T-cell (primary cell): ENCODE data around the gene ZNF784. TPM values are rescaled to one million over a fixed set of nuclear protein-coding genes. Genes with fewer than 3 reads are reported as not detected.

Experiments
- ATAC-seq, 4 experiments: fragments of 200-7000 bp in 3 of 4; fragments of 150-1000 bp in 1 of 4; cut with Tn5 transposase; replicated peaks in 1 of 4; 1 replicate in 3 of 4; 2 replicates in 1 of 4; pipeline ENCODE4 v1.10.0; 2021; ENCODE audit warnings: moderate library complexity in 3 of 4, mild to moderate bottlenecking in 2 of 4, moderate number of reproducible peaks in 1 of 4
- CTCF ChIA-PET, 2 donors: fragments of 300-600 bp; sonication (Branson Sonifier 250); formaldehyde crosslinking; loops; one replicate each; lab custom pipeline; 2022; ENCODE audit warnings: antibody characterized with exemption in 2 of 2; lab: Charles Lee
- POLR2A ChIA-PET, 2 donors: fragments of 300-600 bp; sonication (Branson Sonifier 250); formaldehyde crosslinking; loops; one replicate each; lab custom pipeline; 2022; ENCODE audit warnings: antibody characterized with exemption in 2 of 2; lab: Charles Lee
- DNase-seq, 35 experiments: peaks; one replicate each; pipeline versions ENCODE4 v3.0.0 to v3.0.0-alpha.2; 2013 to 2023
- H3K27ac ChIP-seq: one replicate; pipeline ENCODE4 v1.5.1; 2013; ENCODE audit warnings: low read length
- H3K27me3 ChIP-seq, 2 experiments: replicated peaks in 1 of 2; 1 replicate in 1 of 2; 2 replicates in 1 of 2; pipeline versions ENCODE4 v1.6.1 to v1.7.0; 2013; ENCODE audit warnings: low read length in 1 of 2, mixed read lengths in 1 of 2; ENCODE audit not compliant: control insufficient read depth in 2 of 2, insufficient read depth in 2 of 2; ENCODE audit errors: extremely low read depth in 1 of 2
- H3K36me3 ChIP-seq, 2 donors: 1 replicate in 1 of 2; 2 replicates in 1 of 2; pipeline versions ENCODE4 v1.6.1 to v1.7.0; 2013; ENCODE audit warnings: low read length in 1 of 2; ENCODE audit not compliant: control insufficient read depth in 2 of 2, insufficient read depth in 1 of 2; ENCODE audit errors: extremely low read depth in 1 of 2
- H3K4me1 ChIP-seq, 2 experiments: 1 replicate in 1 of 2; 2 replicates in 1 of 2; pipeline versions ENCODE4 v1.6.1 to v1.7.0; 2013; ENCODE audit warnings: low read length in 2 of 2, mixed read lengths in 1 of 2; ENCODE audit not compliant: insufficient read depth in 2 of 2, control insufficient read depth in 1 of 2; ENCODE audit errors: extremely low read depth in 1 of 2
- H3K4me3 ChIP-seq, 2 donors: 1 replicate in 1 of 2; 2 replicates in 1 of 2; pipeline versions ENCODE4 v1.5.1 to v1.7.0; 2013; ENCODE audit warnings: mild to moderate bottlenecking in 2 of 2, low read length in 1 of 2, moderate library complexity in 1 of 2; ENCODE audit not compliant: control insufficient read depth in 1 of 2; ENCODE audit errors: extremely low read depth in 1 of 2
- H3K9me3 ChIP-seq: 2 replicates; pipeline ENCODE4 v1.7.0; 2013
- H3K27ac Mint-ChIP-seq, 2 donors: one replicate each; pipeline ENCODE4 v1.8.0; 2020 to 2021; ENCODE audit warnings: mild to moderate bottlenecking in 2 of 2, mixed read lengths in 2 of 2
- H3K27me3 Mint-ChIP-seq, 2 donors: one replicate each; pipeline ENCODE4 v1.8.0; 2021 to 2022; ENCODE audit warnings: mixed read lengths in 2 of 2
- H3K36me3 Mint-ChIP-seq: one replicate; pipeline ENCODE4 v1.8.0; 2021; ENCODE audit warnings: mixed read lengths
- H3K4me1 Mint-ChIP-seq, 3 donors: one replicate each; pipeline ENCODE4 v1.8.0; 2020 to 2022; ENCODE audit warnings: mixed read lengths in 3 of 3, mild to moderate bottlenecking in 1 of 3
- H3K4me3 Mint-ChIP-seq, 3 donors: one replicate each; pipeline ENCODE4 v1.8.0; 2020 to 2022; ENCODE audit warnings: mild to moderate bottlenecking in 3 of 3, mixed read lengths in 3 of 3, moderate library complexity in 3 of 3
- H3K9me3 Mint-ChIP-seq, 3 donors: one replicate each; pipeline ENCODE4 v1.8.0; 2020 to 2022; ENCODE audit warnings: mixed read lengths in 3 of 3
- WGBS: methylation state at CpG from one replicate; pipeline ENCODE4 v1.1.5; 2013; ENCODE audit warnings: missing lambda C conversion rate; ENCODE audit not compliant: insufficient coverage; 5-methylcytosine and 5-hydroxymethylcytosine counted together
- total RNA-seq, 35 experiments: library from RNA in 6 of 35; stranded (reverse) in 6 of 35; fragments of 120-200 nt in 1 of 35; gene quantifications; one replicate each; pipeline versions ENCODE4 v1.2.1 to v1.2.4 and lab custom pipeline; 2013 to 2026

ZNF784 gene
- total RNA-seq, 5 donors from 2014 or later (not counting 1 experiment from before 2014, with no cell fraction given): 7.2 to 13.3 (median 8.2) TPM

DNA sequence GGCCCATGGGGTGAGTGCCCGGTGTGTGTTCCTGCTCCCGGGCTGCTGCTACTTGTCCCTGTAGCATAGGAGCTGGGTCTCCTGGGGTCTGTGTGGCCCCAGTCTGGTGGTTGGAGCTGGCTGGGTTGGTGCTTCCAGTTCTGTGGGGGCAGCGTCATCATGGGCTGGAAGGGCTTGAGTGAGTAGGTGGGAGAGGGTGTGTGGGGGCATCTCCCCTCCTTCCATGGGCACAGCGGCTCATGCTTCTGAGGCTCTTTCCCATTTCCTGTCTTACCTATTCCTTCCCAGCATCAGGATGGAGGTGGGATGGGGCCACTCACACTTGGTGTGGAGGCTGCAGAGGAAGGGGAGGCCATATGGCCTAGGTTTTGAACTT, 42.6 kb upstream of the ZNF784 start:
- H3K9me3 ChIP-seq: no peaks in the 10 kb centered on the region
- WGBS: 100% methylated on average over 2 of the region's 4 CpGs
- H3K4me3 ChIP-seq: no peak overlapping the region
- H3K36me3 ChIP-seq: peaks cover 34 to 82% of the 10 kb centered on the region in 2 donors
- ChIA-PET POLR2A (interaction anchor here in 1 of 2 donors (0.6 kb wide), 1 partner anchor 1801 kb away, joined by 3 read pairs; no protein-coding TSS in a partner anchor), CTCF (no interaction called here)
- no peak overlapping the region for H3K27ac ChIP-seq
- H3K27me3 ChIP-seq: no peaks in the 10 kb centered on the region
- Mint-ChIP-seq H3K27me3 (no peaks in the 10 kb centered on the region), H3K9me3 (no peaks in the 10 kb centered on the region), H3K4me1 (peaks cover 39 to 48% (median 47%) of the 10 kb centered on the region in 3 donors), H3K27ac (no peak overlapping the region), H3K36me3 (peaks cover 44% of the 10 kb centered on the region), H3K4me3 (no peak overlapping the region)
- peaks cover 0 to 47% of the 10 kb centered on the region in 2 experiments for H3K4me1 ChIP-seq
- no peak for ATAC-seq
- no peak for DNase-seq

DNA sequence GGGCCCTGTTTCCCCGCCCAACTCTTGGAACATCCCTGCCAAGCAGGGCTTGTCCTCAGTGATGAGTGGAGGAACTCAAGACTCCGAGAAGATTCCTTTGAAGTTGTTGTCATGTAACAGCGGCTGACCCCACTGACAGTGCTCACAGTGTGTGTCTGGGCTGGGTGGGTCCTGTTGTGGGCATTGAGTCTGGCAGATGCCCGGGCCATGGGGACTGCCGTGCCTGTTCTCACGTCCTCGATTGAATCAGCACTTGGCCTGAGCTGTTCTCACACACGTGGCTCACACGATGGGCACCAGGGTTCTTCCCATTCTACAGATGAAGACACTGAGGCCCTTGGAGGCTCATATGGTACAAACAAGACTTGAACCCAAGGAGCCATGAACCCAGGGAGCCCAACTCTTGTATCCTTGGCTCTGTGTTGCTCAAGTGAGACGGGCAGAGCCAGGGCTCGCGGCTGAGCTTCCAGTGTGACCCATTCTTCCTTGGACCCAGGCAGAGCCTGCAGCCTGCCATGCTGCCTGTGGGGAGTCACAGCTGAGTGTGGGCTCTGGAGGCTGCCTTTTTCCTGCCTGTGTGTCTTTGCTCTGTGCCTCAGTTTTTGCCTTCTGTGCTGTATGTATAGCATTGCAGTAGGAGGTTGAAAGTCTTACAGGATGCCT, 42.1 kb upstream of the ZNF784 start:
- WGBS: 95% methylated on average over 12 of the region's 12 CpGs
- Mint-ChIP-seq H3K4me1 (peaks cover 42 to 50% (median 46%) of the 10 kb centered on the region in 3 donors), H3K4me3 (no peak overlapping the region), H3K9me3 (no peaks in the 10 kb centered on the region), H3K36me3 (peaks cover 49% of the 10 kb centered on the region), H3K27me3 (no peaks in the 10 kb centered on the region), H3K27ac (no peak overlapping the region)
- CTCF ChIA-PET: interaction anchor here in 1 of 2 donors (0.6 kb wide), 1 partner anchor 197 kb away, joined by 3 read pairs; no protein-coding TSS in a partner anchor
- H3K27me3 ChIP-seq: no peaks in the 10 kb centered on the region
- H3K4me1 ChIP-seq: peaks cover 0 to 46% of the 10 kb centered on the region in 2 experiments
- H3K9me3 ChIP-seq: no peaks in the 10 kb centered on the region
- H3K4me3 ChIP-seq: no peak overlapping the region
- no peak for DNase-seq
- H3K36me3 ChIP-seq: peaks cover 37 to 87% of the 10 kb centered on the region in 2 donors
- POLR2A ChIA-PET: no interaction called here
- no peak for ATAC-seq
- no peak overlapping the region for H3K27ac ChIP-seq

DNA sequence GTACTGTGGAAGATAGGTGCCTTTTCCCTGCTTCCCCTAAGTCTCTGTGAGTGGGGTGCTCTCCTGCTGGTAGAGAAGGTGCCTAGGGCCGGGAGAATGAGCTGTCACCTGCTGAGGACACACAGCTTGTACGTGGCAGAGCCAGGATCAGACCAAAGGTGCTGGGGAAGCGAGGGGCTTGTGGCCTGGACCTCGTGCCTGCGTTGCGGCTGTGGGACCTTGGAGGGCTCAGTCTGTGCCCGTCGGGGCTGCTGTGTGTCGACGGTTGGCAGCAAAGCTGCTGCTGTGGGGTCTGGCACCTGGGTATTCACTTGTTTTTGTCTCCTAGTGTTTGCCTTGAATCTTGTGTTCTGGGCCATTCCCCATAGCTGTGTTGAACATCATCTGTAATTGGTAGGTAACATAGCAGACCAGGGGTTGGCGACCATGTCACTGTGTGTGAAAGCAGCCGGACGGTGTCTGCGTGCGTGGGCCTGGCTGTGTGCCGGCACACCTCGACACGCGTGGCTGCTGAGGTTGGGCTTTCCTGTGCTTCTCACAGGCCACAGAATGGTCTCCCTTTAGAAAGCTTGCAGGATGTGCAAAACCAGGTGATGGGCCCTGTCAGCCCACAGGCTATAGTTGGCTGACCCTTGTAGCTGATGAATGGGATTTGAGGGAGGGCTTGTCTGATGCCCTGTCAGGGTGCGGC, 39.6 kb upstream of the ZNF784 start:
- POLR2A ChIA-PET: no interaction called here
- no peak overlapping the region for H3K27ac Mint-ChIP-seq
- DNase-seq (no peak), ATAC-seq (no peak)
- peaks cover 40% of the 10 kb centered on the region for H3K36me3 Mint-ChIP-seq
- H3K4me3 Mint-ChIP-seq: no peak overlapping the region
- Histone ChIP-seq H3K27me3 (no peaks in the 10 kb centered on the region), H3K4me3 (no peak overlapping the region), H3K4me1 (peaks cover 0 to 47% of the 10 kb centered on the region in 2 experiments), H3K9me3 (no peaks in the 10 kb centered on the region), H3K36me3 (peaks cover 24 to 90% of the 10 kb centered on the region in 2 donors), H3K27ac (no peak overlapping the region)
- CTCF ChIA-PET: no interaction called here
- H3K4me1 Mint-ChIP-seq: peaks cover 37 to 46% (median 40%) of the 10 kb centered on the region in 3 donors
- no peaks in the 10 kb centered on the region for H3K9me3 Mint-ChIP-seq
- H3K27me3 Mint-ChIP-seq: no peaks in the 10 kb centered on the region
- WGBS: 98% methylated on average over 19 of the region's 20 CpGs

DNA sequence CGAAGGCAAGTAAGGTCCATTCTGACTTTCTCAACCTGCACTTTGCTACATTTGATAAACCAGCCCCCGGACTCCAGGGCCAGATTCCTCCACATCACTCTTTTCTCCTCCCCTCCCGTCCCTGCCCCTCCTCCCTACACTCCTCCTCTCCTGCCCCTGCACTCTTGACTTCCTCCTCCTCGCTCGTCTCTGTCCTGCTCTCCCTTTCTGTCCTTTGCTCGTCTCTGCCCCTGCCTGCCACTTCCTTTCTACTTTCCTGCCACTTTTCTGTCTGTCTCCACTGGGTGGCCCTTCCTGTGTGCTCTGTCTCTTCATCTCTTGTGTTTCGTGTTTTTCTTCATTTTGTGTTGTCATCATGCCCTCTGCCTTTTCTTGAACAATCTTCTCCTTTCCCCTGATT, 37.5 kb upstream of the ZNF784 start:
- no peak for DNase-seq
- H3K4me3 Mint-ChIP-seq: no peak overlapping the region
- 69% methylated on average over 7 of the region's 7 CpGs for WGBS
- H3K4me3 ChIP-seq: no peak overlapping the region
- H3K27ac ChIP-seq: no peak overlapping the region
- peaks cover 9 to 54% of the 10 kb centered on the region in 2 experiments for H3K4me1 ChIP-seq
- peaks cover 16 to 88% of the 10 kb centered on the region in 2 donors for H3K36me3 ChIP-seq
- H3K27ac Mint-ChIP-seq: no peak overlapping the region
- H3K4me1 Mint-ChIP-seq: peaks cover 49 to 64% (median 56%) of the 10 kb centered on the region in 3 donors
- peaks cover 45% of the 10 kb centered on the region for H3K36me3 Mint-ChIP-seq
- H3K9me3 ChIP-seq: no peaks in the 10 kb centered on the region
- ATAC-seq: no peak
- ChIA-PET POLR2A (no interaction called here), CTCF (no interaction called here)
- H3K27me3 Mint-ChIP-seq: no peaks in the 10 kb centered on the region
- H3K9me3 Mint-ChIP-seq: no peaks in the 10 kb centered on the region
- H3K27me3 ChIP-seq: no peaks in the 10 kb centered on the region

DNA sequence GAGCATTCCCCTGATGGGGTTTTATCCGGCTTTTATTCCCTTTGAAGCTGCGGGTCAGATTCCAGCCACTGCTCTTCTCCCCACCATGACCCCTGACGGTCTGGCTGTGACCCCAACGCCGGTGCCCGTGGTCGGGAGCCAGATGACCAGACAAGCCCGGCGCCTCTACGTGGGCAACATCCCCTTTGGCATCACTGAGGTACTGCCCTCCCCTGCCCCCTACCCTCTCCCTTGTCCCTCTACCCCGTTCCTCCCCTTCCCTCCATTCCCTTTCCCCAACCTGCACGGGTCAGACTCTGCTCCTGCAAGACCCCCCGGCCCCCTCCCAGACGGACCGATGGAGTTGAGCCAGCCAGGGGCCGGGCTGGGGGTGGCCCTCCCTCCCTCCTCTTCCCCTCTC, 36.6 kb upstream of the ZNF784 start:
- Mint-ChIP-seq H3K4me1 (peaks cover 55 to 67% (median 58%) of the 10 kb centered on the region in 3 donors), H3K27me3 (no peaks in the 10 kb centered on the region), H3K4me3 (no peak overlapping the region), H3K9me3 (no peaks in the 10 kb centered on the region), H3K27ac (no peak overlapping the region), H3K36me3 (peaks cover 45% of the 10 kb centered on the region)
- no peak overlapping the region for H3K4me3 ChIP-seq
- POLR2A ChIA-PET: interaction anchor here in 1 of 2 donors (0.7 kb wide), 1 partner anchor 9 kb away, joined by 3 read pairs; no protein-coding TSS in a partner anchor
- no peak for ATAC-seq
- no peaks in the 10 kb centered on the region for H3K9me3 ChIP-seq
- WGBS: 95% methylated on average over 10 of the region's 16 CpGs
- H3K36me3 ChIP-seq: peaks cover 9 to 79% of the 10 kb centered on the region in 2 donors
- peaks cover 16 to 55% of the 10 kb centered on the region in 2 experiments for H3K4me1 ChIP-seq
- DNase-seq: no peak
- H3K27ac ChIP-seq: no peak overlapping the region
- no peaks in the 10 kb centered on the region for H3K27me3 ChIP-seq
- CTCF ChIA-PET: no interaction called here

DNA sequence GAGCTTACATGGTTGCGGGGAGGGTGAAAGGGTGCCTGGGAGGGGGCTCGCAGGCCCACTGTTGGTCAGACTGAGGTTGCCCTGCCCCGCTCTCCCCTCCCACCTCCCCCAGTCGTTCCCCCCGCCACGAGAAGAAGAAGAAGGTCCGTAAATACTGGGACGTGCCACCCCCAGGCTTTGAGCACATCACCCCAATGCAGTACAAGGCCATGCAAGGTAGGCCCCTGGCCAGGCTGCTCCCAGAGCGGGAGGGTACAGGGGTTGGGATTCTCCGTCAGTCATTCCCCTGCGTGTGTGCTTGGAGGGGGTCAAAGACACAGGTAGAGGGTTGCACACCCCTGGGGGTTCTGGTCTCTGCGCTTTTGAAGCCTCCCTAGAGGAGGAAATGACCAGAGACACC, 36.0 kb upstream of the ZNF784 start:
- Mint-ChIP-seq H3K4me3 (no peak overlapping the region), H3K27me3 (no peaks in the 10 kb centered on the region), H3K4me1 (peaks cover 55 to 70% (median 61%) of the 10 kb centered on the region in 3 donors), H3K27ac (no peak overlapping the region), H3K36me3 (peaks cover 45% of the 10 kb centered on the region), H3K9me3 (no peaks in the 10 kb centered on the region)
- H3K36me3 ChIP-seq: peaks cover 9 to 76% of the 10 kb centered on the region in 2 donors
- ATAC-seq (no peak), DNase-seq (no peak)
- WGBS: 94% methylated on average over 4 of the region's 12 CpGs
- CTCF ChIA-PET: no interaction called here
- no peak overlapping the region for H3K4me3 ChIP-seq
- no peaks in the 10 kb centered on the region for H3K27me3 ChIP-seq
- H3K27ac ChIP-seq: no peak overlapping the region
- POLR2A ChIA-PET: no interaction called here
- peaks cover 17 to 61% of the 10 kb centered on the region in 2 experiments for H3K4me1 ChIP-seq
- no peaks in the 10 kb centered on the region for H3K9me3 ChIP-seq
